Measurements from ENCODE around the gene SUN1. TPM values are rescaled to one million over a fixed set of nuclear protein-coding genes. Genes with fewer than 3 reads are reported as not detected.

SUN1 gene
- total and polyA plus RNA-seq, 2 experiments from 2014 or later = 63.3 to 145 TPM

GRCh38 chr7:830069-830468 lies 2.2 kb upstream of the SUN1 start (continued):
- TF ChIP-seq ZNF331 (CRISPR knock-in tag; IDR thresholded peaks at IDR 0.05; ENCODE audit: low read depth) (no peak), NANOG (IDR thresholded peaks at IDR 0.05; ENCODE audit: borderline replicate concordance) (no peak), STAT1 (IDR thresholded peaks at IDR 0.05; ENCODE audit: unreplicated experiment) (no peak), ZNF114 (CRISPR knock-in tag; IDR thresholded peaks at IDR 0.05) (no peak), EZH2 (IDR thresholded peaks at IDR 0.05; ENCODE audit: low read depth, unreplicated experiment) (no peak), CTCF (conservative IDR thresholded peaks at IDR 0.05; ENCODE audit: low read depth in 2 of 2) (no peak), CREB1 (CRISPR knock-in tag; IDR thresholded peaks at IDR 0.05; ENCODE audit: low read depth) (no peak), EZH2phosphoT487 (IDR thresholded peaks at IDR 0.05; ENCODE audit: unreplicated experiment) (no peak)
- TF ChIP-seq, protein P1, sequence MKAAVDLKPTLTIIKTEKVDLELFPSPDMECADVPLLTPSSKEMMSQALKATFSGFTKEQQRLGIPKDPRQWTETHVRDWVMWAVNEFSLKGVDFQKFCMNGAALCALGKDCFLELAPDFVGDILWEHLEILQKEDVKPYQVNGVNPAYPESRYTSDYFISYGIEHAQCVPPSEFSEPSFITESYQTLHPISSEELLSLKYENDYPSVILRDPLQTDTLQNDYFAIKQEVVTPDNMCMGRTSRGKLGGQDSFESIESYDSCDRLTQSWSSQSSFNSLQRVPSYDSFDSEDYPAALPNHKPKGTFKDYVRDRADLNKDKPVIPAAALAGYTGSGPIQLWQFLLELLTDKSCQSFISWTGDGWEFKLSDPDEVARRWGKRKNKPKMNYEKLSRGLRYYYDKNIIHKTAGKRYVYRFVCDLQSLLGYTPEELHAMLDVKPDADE (IDR thresholded peaks at IDR 0.05) = no peak

GRCh38 chr7:831596-832166 lies 595 bp upstream of the SUN1 start:
- Histone ChIP-seq H3K79me2 (replicated peaks; ENCODE audit: insufficient read depth) (peaks cover 98% of the 10 kb centered on the region), H3K4me2 (peak overlapping the region; percentile 30), H3K4me1 (ENCODE audit: insufficient read depth) (peaks cover 18% of the 10 kb centered on the region), H3K27me3 (ENCODE audit: insufficient read depth) (no peaks in the 10 kb centered on the region), H3K36me3 (ENCODE audit: insufficient read depth) (no peaks in the 10 kb centered on the region; the same call in 1 of the 2 replicates), H3F3A (replicated peaks; ENCODE audit: low read depth) (no peaks in the 10 kb centered on the region), H3K9me2 (ENCODE audit: insufficient read depth) (no peaks in the 10 kb centered on the region), H4K20me1 (replicated peaks; ENCODE audit: insufficient read depth) (peaks cover 71% of the 10 kb centered on the region), H3K27ac (ENCODE audit: low read depth) (peak overlapping the region; percentile 34), H2AFZ (no peak overlapping the region), H3K4me3 (peak overlapping the region; percentile 9)
- Mint-ChIP-seq H3K36me3 (ENCODE audit: low read depth) (peaks cover 23% of the 10 kb centered on the region), H3K4me3 (peak overlapping the region; percentile 15; the same call in 1 of the 3 replicates), H3K9me3 (no peaks in the 10 kb centered on the region), H3K27me3 (ENCODE audit: insufficient read depth, low read depth, poor library complexity) (peaks cover 12% of the 10 kb centered on the region), H3K4me1 (peaks cover 44% of the 10 kb centered on the region), H3K27ac (peak overlapping the region; percentile 86)
- ATAC-seq = no peak
- no peak for DNase-seq (ENCODE audit: low spot score)
- no peak for TF ChIP-seq CTCF (conservative IDR thresholded peaks at IDR 0.05; ENCODE audit: low read depth in 2 of 2)
- no peak for TF ChIP-seq EZH2phosphoT487 (IDR thresholded peaks at IDR 0.05; ENCODE audit: unreplicated experiment)
- TF ChIP-seq NANOG (IDR thresholded peaks at IDR 0.05; ENCODE audit: borderline replicate concordance) = no peak
- TF ChIP-seq JUNB (IDR thresholded peaks at IDR 0.05; ENCODE audit: unreplicated experiment) = no peak
- no peak for TF ChIP-seq ZNF462 (CRISPR knock-in tag; IDR thresholded peaks at IDR 0.05)
- TF ChIP-seq EZH2 (IDR thresholded peaks at IDR 0.05; ENCODE audit: low read depth, unreplicated experiment) = no peak
- TF ChIP-seq CREB1 (CRISPR knock-in tag; IDR thresholded peaks at IDR 0.05; ENCODE audit: low read depth) = no peak
- TF ChIP-seq ZNF331 (CRISPR knock-in tag; IDR thresholded peaks at IDR 0.05; ENCODE audit: low read depth) = no peak

All from GM23338 (cell line).